Measurements from ENCODE around the gene TMEM170B. TPM values are rescaled to one million over a fixed set of nuclear protein-coding genes. Genes with fewer than 3 reads are reported as not detected.

The TMEM170B gene
- total and polyA plus RNA-seq, 2 of the 8 experiments (the other 6 are each of a cell fraction or from before 2014, with no cell fraction given) = 0.80 to 4.3 TPM

DNA sequence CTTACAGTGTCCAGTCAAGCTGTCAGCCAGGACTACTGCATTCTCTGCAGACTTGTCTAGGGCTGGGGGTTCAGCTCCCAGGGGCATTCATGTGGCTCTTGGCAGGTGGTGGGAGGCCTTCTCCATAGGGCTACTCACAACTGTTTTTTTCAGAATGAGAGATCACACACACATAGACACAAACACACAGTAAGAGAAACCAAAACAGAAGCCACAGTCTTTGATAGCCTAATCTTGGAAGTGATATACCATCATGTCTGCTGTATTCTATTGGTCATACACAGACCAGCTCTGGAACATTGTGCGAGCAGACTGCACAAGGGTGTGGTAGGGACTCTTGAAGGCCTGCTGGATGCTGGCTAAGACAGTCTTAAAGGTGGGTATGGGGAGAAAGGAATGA, 13.5 kb downstream of the TMEM170B start (continued):
- no peak for TF ChIP-seq CBX5 (IDR thresholded peaks at IDR 0.05; ENCODE audit: low read depth, low read length)
- TF ChIP-seq HDAC6 (IDR thresholded peaks at IDR 0.05; ENCODE audit: low read depth, low read length) = no peak
- no peak for TF ChIP-seq TEAD4 (IDR thresholded peaks at IDR 0.05; ENCODE audit: low read depth, low read length)
- no peak for TF ChIP-seq ASH2L (IDR thresholded peaks at IDR 0.05; ENCODE audit: low read length)
- TF ChIP-seq, protein P1, sequence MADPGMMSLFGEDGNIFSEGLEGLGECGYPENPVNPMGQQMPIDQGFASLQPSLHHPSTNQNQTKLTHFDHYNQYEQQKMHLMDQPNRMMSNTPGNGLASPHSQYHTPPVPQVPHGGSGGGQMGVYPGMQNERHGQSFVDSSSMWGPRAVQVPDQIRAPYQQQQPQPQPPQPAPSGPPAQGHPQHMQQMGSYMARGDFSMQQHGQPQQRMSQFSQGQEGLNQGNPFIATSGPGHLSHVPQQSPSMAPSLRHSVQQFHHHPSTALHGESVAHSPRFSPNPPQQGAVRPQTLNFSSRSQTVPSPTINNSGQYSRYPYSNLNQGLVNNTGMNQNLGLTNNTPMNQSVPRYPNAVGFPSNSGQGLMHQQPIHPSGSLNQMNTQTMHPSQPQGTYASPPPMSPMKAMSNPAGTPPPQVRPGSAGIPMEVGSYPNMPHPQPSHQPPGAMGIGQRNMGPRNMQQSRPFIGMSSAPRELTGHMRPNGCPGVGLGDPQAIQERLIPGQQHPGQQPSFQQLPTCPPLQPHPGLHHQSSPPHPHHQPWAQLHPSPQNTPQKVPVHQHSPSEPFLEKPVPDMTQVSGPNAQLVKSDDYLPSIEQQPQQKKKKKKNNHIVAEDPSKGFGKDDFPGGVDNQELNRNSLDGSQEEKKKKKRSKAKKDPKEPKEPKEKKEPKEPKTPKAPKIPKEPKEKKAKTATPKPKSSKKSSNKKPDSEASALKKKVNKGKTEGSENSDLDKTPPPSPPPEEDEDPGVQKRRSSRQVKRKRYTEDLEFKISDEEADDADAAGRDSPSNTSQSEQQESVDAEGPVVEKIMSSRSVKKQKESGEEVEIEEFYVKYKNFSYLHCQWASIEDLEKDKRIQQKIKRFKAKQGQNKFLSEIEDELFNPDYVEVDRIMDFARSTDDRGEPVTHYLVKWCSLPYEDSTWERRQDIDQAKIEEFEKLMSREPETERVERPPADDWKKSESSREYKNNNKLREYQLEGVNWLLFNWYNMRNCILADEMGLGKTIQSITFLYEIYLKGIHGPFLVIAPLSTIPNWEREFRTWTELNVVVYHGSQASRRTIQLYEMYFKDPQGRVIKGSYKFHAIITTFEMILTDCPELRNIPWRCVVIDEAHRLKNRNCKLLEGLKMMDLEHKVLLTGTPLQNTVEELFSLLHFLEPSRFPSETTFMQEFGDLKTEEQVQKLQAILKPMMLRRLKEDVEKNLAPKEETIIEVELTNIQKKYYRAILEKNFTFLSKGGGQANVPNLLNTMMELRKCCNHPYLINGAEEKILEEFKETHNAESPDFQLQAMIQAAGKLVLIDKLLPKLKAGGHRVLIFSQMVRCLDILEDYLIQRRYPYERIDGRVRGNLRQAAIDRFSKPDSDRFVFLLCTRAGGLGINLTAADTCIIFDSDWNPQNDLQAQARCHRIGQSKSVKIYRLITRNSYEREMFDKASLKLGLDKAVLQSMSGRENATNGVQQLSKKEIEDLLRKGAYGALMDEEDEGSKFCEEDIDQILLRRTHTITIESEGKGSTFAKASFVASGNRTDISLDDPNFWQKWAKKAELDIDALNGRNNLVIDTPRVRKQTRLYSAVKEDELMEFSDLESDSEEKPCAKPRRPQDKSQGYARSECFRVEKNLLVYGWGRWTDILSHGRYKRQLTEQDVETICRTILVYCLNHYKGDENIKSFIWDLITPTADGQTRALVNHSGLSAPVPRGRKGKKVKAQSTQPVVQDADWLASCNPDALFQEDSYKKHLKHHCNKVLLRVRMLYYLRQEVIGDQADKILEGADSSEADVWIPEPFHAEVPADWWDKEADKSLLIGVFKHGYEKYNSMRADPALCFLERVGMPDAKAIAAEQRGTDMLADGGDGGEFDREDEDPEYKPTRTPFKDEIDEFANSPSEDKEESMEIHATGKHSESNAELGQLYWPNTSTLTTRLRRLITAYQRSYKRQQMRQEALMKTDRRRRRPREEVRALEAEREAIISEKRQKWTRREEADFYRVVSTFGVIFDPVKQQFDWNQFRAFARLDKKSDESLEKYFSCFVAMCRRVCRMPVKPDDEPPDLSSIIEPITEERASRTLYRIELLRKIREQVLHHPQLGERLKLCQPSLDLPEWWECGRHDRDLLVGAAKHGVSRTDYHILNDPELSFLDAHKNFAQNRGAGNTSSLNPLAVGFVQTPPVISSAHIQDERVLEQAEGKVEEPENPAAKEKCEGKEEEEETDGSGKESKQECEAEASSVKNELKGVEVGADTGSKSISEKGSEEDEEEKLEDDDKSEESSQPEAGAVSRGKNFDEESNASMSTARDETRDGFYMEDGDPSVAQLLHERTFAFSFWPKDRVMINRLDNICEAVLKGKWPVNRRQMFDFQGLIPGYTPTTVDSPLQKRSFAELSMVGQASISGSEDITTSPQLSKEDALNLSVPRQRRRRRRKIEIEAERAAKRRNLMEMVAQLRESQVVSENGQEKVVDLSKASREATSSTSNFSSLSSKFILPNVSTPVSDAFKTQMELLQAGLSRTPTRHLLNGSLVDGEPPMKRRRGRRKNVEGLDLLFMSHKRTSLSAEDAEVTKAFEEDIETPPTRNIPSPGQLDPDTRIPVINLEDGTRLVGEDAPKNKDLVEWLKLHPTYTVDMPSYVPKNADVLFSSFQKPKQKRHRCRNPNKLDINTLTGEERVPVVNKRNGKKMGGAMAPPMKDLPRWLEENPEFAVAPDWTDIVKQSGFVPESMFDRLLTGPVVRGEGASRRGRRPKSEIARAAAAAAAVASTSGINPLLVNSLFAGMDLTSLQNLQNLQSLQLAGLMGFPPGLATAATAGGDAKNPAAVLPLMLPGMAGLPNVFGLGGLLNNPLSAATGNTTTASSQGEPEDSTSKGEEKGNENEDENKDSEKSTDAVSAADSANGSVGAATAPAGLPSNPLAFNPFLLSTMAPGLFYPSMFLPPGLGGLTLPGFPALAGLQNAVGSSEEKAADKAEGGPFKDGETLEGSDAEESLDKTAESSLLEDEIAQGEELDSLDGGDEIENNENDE (IDR thresholded peaks at IDR 0.05; ENCODE audit: insufficient replicate concordance, low read length) = no peak
- no peak for TF ChIP-seq EGR1 (IDR thresholded peaks at IDR 0.05; ENCODE audit: borderline replicate concordance, low read depth, low read length)
- no peak for TF ChIP-seq CHD2 (IDR thresholded peaks at IDR 0.05; ENCODE audit: low read length)
